Natural killer cell (primary cell): Measurements from ENCODE around the gene ATXN3L. TPM values are rescaled to one million over a fixed set of nuclear protein-coding genes. Genes with fewer than 3 reads are reported as not detected.

Experiments used
- ATAC-seq, 3 donors: fragments of 150-1000 bp in 2 of 3; fragments of 200-7000 bp in 1 of 3; cut with Tn5 transposase; 1 replicate in 1 of 3; 2 replicates in 2 of 3; pipeline ENCODE4 v1.10.0; 2021; ENCODE audit warnings: mild to moderate bottlenecking in 2 of 3, moderate library complexity in 2 of 3
- DNase-seq, 2 donors: peaks; one replicate each; pipeline versions ENCODE4 v3.0.0 to v3.0.0-alpha.2; 2013 to 2021; ENCODE audit warnings: mixed read lengths in 1 of 2
- H3K27ac ChIP-seq: one replicate; pipeline ENCODE4 v1.5.1; 2013; ENCODE audit warnings: mild to moderate bottlenecking, low read length
- H3K27me3 ChIP-seq: one replicate; pipeline ENCODE4 v1.6.1; 2013; ENCODE audit warnings: low read length; ENCODE audit not compliant: control insufficient read depth, insufficient read depth
- H3K36me3 ChIP-seq: one replicate; pipeline ENCODE4 v1.6.1; 2013; ENCODE audit warnings: low read length; ENCODE audit not compliant: control insufficient read depth, insufficient read depth
- H3K4me1 ChIP-seq: one replicate; pipeline ENCODE4 v1.6.1; 2013; ENCODE audit warnings: low read length; ENCODE audit not compliant: control insufficient read depth, insufficient read depth
- H3K4me3 ChIP-seq: one replicate; pipeline ENCODE4 v1.5.1; 2013; ENCODE audit warnings: low read length
- H3K9me3 ChIP-seq: one replicate; pipeline ENCODE4 v1.6.1; 2013; ENCODE audit warnings: low read length; ENCODE audit not compliant: control insufficient read depth, insufficient read depth
- H3K27ac Mint-ChIP-seq, 2 donors: one replicate each; pipeline ENCODE4 v1.8.0; 2022; ENCODE audit warnings: mild to moderate bottlenecking in 2 of 2, mixed read lengths in 2 of 2, moderate library complexity in 1 of 2
- H3K27me3 Mint-ChIP-seq, 2 donors: one replicate each; pipeline ENCODE4 v1.8.0; 2022; ENCODE audit warnings: low read depth in 2 of 2, mixed read lengths in 2 of 2
- H3K36me3 Mint-ChIP-seq: one replicate; pipeline ENCODE4 v1.8.0; 2022; ENCODE audit warnings: mixed read lengths
- H3K4me1 Mint-ChIP-seq, 2 donors: one replicate each; pipeline ENCODE4 v1.8.0; 2022; ENCODE audit warnings: mixed read lengths in 2 of 2
- H3K4me3 Mint-ChIP-seq: one replicate; pipeline ENCODE4 v1.8.0; 2022; ENCODE audit warnings: mild to moderate bottlenecking, moderate library complexity, mixed read lengths
- H3K9me3 Mint-ChIP-seq, 2 donors: one replicate each; pipeline ENCODE4 v1.8.0; 2022; ENCODE audit warnings: mixed read lengths in 2 of 2
- WGBS: methylation state at CpG from one replicate; pipeline ENCODE4 v1.1.7; 2013; ENCODE audit warnings: missing lambda C conversion rate; ENCODE audit not compliant: insufficient coverage; 5-methylcytosine and 5-hydroxymethylcytosine counted together
- intact Hi-C: fragments of 100-400 bp; cut with micrococcal nuclease; formaldehyde crosslinking; loops from one replicate; pipeline ENCODE4 v1.14.2; 2022
- total RNA-seq, 4 donors: library from RNA; stranded (reverse); fragments of 120-200 nt in 1 of 4; gene quantifications; one replicate each; pipeline versions ENCODE4 v1.2.3 to v1.2.4, GENCODE V29; 2013 to 2022
- TF ChIP-seq, protein P1 (sequence below): fragments of 200-600 bp; IDR thresholded peaks from one replicate; pipeline ENCODE4 v1.8.0; 2022; ENCODE audit warnings: antibody characterized with exemption

Gene ATXN3L
- total RNA-seq, 3 donors from 2014 or later (not counting 1 experiment from before 2014, with no cell fraction given): not detected

- H3K4me1 Mint-ChIP-seq: peaks cover 0 to 4% of the 10 kb centered on the region in 2 donors
- TF ChIP-seq, protein P1, sequence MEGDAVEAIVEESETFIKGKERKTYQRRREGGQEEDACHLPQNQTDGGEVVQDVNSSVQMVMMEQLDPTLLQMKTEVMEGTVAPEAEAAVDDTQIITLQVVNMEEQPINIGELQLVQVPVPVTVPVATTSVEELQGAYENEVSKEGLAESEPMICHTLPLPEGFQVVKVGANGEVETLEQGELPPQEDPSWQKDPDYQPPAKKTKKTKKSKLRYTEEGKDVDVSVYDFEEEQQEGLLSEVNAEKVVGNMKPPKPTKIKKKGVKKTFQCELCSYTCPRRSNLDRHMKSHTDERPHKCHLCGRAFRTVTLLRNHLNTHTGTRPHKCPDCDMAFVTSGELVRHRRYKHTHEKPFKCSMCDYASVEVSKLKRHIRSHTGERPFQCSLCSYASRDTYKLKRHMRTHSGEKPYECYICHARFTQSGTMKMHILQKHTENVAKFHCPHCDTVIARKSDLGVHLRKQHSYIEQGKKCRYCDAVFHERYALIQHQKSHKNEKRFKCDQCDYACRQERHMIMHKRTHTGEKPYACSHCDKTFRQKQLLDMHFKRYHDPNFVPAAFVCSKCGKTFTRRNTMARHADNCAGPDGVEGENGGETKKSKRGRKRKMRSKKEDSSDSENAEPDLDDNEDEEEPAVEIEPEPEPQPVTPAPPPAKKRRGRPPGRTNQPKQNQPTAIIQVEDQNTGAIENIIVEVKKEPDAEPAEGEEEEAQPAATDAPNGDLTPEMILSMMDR: no peak
- 82% methylated on average over 5 of the region's 9 CpGs for WGBS
Observed at GRCh38 chrX:13279279-13280018, 40.4 kb downstream of the ATXN3L start.

DNA sequence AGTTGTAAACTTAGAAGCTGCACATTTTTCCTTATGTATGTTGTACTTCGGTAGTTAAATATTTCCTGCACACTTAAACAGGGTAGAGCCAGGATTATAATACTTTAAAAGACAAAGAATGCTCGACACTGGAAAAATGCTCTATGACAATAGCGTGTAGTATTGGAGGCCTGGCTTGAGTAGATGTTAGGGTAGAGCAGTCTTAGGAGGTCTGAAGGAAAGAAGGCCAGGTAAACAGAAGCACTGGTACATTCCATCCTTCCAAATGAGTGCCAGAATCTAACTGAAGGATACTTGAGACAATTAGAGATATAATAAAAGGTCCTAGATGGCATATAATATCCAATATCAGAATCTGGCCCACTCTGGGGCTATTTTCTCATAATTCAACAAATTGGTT, 42.3 kb downstream of the ATXN3L start:
- Histone ChIP-seq H3K9me3 (no peaks in the 10 kb centered on the region), H3K4me3 (no peak overlapping the region), H3K27ac (no peak overlapping the region), H3K36me3 (no peaks in the 10 kb centered on the region), H3K27me3 (no peaks in the 10 kb centered on the region), H3K4me1 (no peaks in the 10 kb centered on the region)
- no peaks in the 10 kb centered on the region for H3K9me3 Mint-ChIP-seq
- intact Hi-C loops: no loop called here
- no peak for DNase-seq
- no peaks in the 10 kb centered on the region for H3K4me1 Mint-ChIP-seq
- 96% methylated on average over 3 of the region's 3 CpGs for WGBS
- peaks cover 0 to 39% of the 10 kb centered on the region in 2 donors for H3K27me3 Mint-ChIP-seq
- H3K27ac Mint-ChIP-seq: no peak overlapping the region
- no peak for ATAC-seq
- TF ChIP-seq, protein P1: no peak
- H3K36me3 Mint-ChIP-seq: no peaks in the 10 kb centered on the region
- H3K4me3 Mint-ChIP-seq: no peak overlapping the region

More at GRCh38 chrX:13279279-13280018, 40.4 kb downstream of the ATXN3L start:
- Histone ChIP-seq H3K4me3 (no peak overlapping the region), H3K4me1 (no peaks in the 10 kb centered on the region), H3K9me3 (no peaks in the 10 kb centered on the region), H3K36me3 (no peaks in the 10 kb centered on the region), H3K27ac (no peak overlapping the region), H3K27me3 (no peaks in the 10 kb centered on the region)
- DNase-seq: no peak
- H3K9me3 Mint-ChIP-seq: no peaks in the 10 kb centered on the region
- peaks cover 0 to 42% of the 10 kb centered on the region in 2 donors for H3K27me3 Mint-ChIP-seq
- H3K27ac Mint-ChIP-seq: no peak overlapping the region
- ATAC-seq: peak in 2 of 3 donors; percentile 21 to 36
- no peaks in the 10 kb centered on the region for H3K36me3 Mint-ChIP-seq
- intact Hi-C loops: no loop called here
- no peak overlapping the region for H3K4me3 Mint-ChIP-seq

- Mint-ChIP-seq H3K4me3 (no peak overlapping the region), H3K4me1 (no peaks in the 10 kb centered on the region), H3K27me3 (peaks cover 0 to 39% of the 10 kb centered on the region in 2 donors), H3K36me3 (no peaks in the 10 kb centered on the region), H3K27ac (no peak overlapping the region), H3K9me3 (no peaks in the 10 kb centered on the region)
- H3K27me3 ChIP-seq: no peaks in the 10 kb centered on the region
- TF ChIP-seq, protein P1: no peak
- no peaks in the 10 kb centered on the region for H3K36me3 ChIP-seq
- H3K4me1 ChIP-seq: no peaks in the 10 kb centered on the region
- intact Hi-C loops: no loop called here
- no peak overlapping the region for H3K4me3 ChIP-seq
- no peaks in the 10 kb centered on the region for H3K9me3 ChIP-seq
- ATAC-seq (no peak), DNase-seq (no peak)
- H3K27ac ChIP-seq: no peak overlapping the region
- WGBS: no CpG with 5 or more reads among the region's 1 CpG
Observed at GRCh38 chrX:13276991-13277390, 42.9 kb downstream of the ATXN3L start.

- H3K36me3 ChIP-seq: no peaks in the 10 kb centered on the region
- H3K36me3 Mint-ChIP-seq: no peaks in the 10 kb centered on the region
- TF ChIP-seq, protein P1: no peak
- no peaks in the 10 kb centered on the region for H3K4me1 Mint-ChIP-seq
- DNase-seq (no peak), ATAC-seq (no peak)
- H3K4me3 Mint-ChIP-seq: no peak overlapping the region
- H3K4me3 ChIP-seq: no peak overlapping the region
- H3K27me3 Mint-ChIP-seq: peaks cover 0 to 40% of the 10 kb centered on the region in 2 donors
- 100% methylated on average over 1 of the region's 1 CpG for WGBS
- H3K27ac Mint-ChIP-seq: no peak overlapping the region
- H3K9me3 Mint-ChIP-seq: no peaks in the 10 kb centered on the region
- no peaks in the 10 kb centered on the region for H3K9me3 ChIP-seq
- H3K27me3 ChIP-seq: no peaks in the 10 kb centered on the region
- no peaks in the 10 kb centered on the region for H3K4me1 ChIP-seq
- intact Hi-C loops: no loop called here
- H3K27ac ChIP-seq: no peak overlapping the region
Observed at GRCh38 chrX:13275031-13275430, 44.8 kb downstream of the ATXN3L start.
